Activated CD4-positive, alpha-beta memory T cell treated with anti-CD3 and anti-CD28 coated beads, Interleukin-2, amount 10 ng/mL, durations not matched to agents 7 days and 5 days (primary cell): ENCODE measurements around the gene SCD5. TPM values are rescaled to one million over a fixed set of nuclear protein-coding genes. Genes with fewer than 3 reads are reported as not detected.

ENCODE experiments used
- CTCF ChIA-PET: fragments of 350-600 bp; sonication (Branson Sonifier 250); formaldehyde crosslinking; loops from one replicate; lab custom pipeline; 2021; ENCODE audit warnings: antibody characterized with exemption, inconsistent platforms; lab: Charles Lee
- POLR2A ChIA-PET: fragments of 350-600 bp; sonication (Branson Sonifier 250); formaldehyde crosslinking; loops from one replicate; lab custom pipeline; 2021; ENCODE audit warnings: antibody characterized with exemption; lab: Charles Lee
- DNase-seq: peaks from one replicate; pipeline ENCODE4 v3.0.0-alpha.2; 2020
- H3K27ac Mint-ChIP-seq: one replicate; pipeline ENCODE4 v1.8.0; 2021; ENCODE audit warnings: mild to moderate bottlenecking, mixed read lengths
- H3K27me3 Mint-ChIP-seq: one replicate; pipeline ENCODE4 v1.8.0; 2021; ENCODE audit warnings: mixed read lengths
- H3K36me3 Mint-ChIP-seq: one replicate; pipeline ENCODE4 v1.8.0; 2021; ENCODE audit warnings: low read depth, mixed read lengths
- H3K4me1 Mint-ChIP-seq: one replicate; pipeline ENCODE4 v1.8.0; 2021; ENCODE audit warnings: mixed read lengths
- H3K4me3 Mint-ChIP-seq: one replicate; pipeline ENCODE4 v1.8.0; 2021; ENCODE audit warnings: mild to moderate bottlenecking, mixed read lengths
- H3K9me3 Mint-ChIP-seq: one replicate; pipeline ENCODE4 v1.8.0; 2021; ENCODE audit warnings: mixed read lengths
- total RNA-seq, 2 experiments: library from RNA; stranded (reverse); gene quantifications; one replicate each; pipeline ENCODE4 v1.2.3, GENCODE V29; 2021

SCD5 gene
- total RNA-seq, 2 experiments from 2014 or later = 0.20 to 0.45 TPM

DNA sequence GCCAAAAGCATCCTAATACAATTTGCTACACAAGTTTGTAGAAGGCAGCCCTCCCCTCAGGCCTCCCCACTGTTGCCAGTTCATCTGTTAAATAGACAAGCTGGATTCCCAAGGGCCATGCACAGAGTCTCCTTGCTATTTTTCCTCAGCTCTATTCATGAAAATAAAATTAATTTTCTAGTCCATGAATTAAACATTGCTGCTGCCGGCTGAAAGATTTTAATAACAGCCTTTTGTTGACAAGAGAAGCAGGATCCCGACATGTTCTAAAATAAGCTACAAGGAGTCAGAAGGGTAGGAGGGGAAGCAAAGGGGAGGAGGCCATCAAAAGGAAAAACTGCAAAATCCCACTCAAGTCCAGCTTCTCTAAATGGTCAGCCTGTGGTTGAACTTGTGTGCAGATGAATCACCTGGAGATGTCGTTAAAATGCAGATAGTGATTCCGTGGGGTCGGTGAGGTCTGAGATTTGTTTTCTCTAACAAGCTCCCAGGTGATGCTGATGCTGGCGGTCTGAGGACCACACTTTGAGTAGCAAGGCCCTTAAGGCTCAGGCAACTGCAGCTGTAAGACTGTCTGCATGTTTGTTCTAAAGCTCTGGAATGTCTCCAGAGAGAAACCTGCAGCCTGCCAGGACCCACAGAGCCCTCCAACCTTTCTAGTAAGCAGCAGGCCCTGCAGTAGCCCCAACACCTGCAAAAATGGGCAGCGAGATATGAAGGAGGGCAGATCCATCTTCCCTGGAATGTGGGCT lies 9.4 kb downstream of the SCD5 start:
- ChIA-PET POLR2A (no interaction called here), CTCF (no interaction called here)
- DNase-seq = no peak
- no peak overlapping the region for H3K27ac Mint-ChIP-seq
- no peaks in the 10 kb centered on the region for H3K4me1 Mint-ChIP-seq
- peaks cover 32% of the 10 kb centered on the region for H3K27me3 Mint-ChIP-seq
- H3K9me3 Mint-ChIP-seq = no peaks in the 10 kb centered on the region
- H3K4me3 Mint-ChIP-seq = no peak overlapping the region
- no peaks in the 10 kb centered on the region for H3K36me3 Mint-ChIP-seq

DNA sequence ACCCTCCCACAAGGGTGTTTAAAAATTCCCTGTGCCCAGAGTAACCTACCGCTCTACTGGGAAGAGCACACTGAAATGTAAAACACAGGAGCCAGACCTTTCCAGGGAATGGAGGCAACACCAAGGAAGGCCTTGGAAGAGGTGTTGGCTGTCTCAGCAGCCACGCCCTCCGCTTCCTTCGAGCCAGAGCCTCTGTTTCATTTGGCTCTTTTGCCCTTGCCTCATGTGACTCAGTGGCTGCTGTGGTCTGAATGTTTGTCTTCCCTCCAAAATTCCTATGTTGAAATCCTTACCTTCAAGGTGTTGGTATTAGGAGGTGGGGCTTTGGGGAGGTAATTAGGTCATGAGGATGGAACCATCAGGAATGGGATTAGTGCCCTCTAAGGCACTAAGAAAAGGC lies 11.3 kb downstream of the SCD5 start:
- POLR2A ChIA-PET = no interaction called here
- H3K4me1 Mint-ChIP-seq = no peaks in the 10 kb centered on the region

DNA sequence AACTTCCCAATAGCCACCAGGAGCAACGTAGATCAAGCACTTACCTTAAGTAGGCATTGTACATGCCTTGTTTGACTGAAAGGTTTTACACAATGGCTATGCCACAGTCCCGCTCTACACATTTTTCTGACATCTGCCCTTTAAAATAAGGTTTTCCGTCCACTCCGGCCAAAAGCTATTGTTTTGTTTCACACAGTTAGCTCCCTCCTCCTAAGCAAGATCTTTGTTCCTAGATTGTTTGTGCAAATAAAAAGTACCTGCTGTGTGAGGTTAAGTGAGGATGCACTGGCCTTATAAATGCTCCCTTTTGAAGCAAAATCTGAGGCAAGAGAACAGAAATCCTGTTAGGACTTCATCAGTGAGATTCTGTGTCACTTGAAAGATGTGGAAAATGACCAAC lies 11.8 kb downstream of the SCD5 start:
- no peak overlapping the region for H3K27ac Mint-ChIP-seq

More for the DNA sequence above, 11.3 kb downstream of the SCD5 start:
- Mint-ChIP-seq H3K36me3 (no peaks in the 10 kb centered on the region), H3K27me3 (peaks cover 25% of the 10 kb centered on the region), H3K27ac (no peak overlapping the region), H3K4me3 (no peak overlapping the region), H3K9me3 (no peaks in the 10 kb centered on the region)
- CTCF ChIA-PET = no interaction called here
- no peak for DNase-seq

DNA sequence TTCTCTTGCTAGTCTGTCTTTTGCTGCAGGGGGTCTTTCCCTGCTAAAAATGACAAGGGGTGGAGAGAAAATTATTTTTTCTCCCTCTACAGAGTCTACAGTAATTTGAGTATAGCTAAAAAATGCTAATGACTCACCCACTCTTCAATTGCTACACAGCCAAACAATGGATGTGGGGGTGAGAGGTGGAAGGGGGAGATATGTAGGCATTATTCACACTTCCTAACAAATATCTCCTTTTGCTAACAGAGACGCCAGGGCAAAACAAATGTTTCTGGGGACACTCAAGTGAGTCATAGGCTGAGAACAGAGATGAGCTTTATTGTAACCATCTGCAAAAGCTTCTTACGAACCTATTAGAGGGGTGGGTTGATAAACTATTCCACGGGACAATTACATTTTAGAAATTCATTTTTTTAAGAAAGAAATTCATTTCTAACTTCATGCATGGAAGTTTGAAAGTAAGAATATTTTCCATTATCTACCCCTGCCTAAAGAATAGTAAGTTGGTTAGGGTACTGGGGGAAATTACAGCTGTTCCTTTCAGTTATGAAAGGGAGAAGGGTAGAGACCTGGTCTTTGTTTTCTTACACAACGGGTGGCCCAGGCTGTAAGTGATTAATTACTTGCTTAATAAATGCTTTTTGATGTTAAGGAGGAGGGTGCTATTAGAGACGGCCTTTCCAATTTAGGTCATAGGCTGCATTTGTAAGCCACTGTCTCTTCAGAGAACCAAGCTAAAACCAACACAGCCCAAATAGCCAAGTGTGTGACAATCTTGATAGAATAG lies 12.8 kb downstream of the SCD5 start:
- H3K36me3 Mint-ChIP-seq = no peaks in the 10 kb centered on the region
- DNase-seq = no peak
- no peaks in the 10 kb centered on the region for H3K4me1 Mint-ChIP-seq
- H3K27me3 Mint-ChIP-seq = peaks cover 19% of the 10 kb centered on the region
- no peak overlapping the region for H3K27ac Mint-ChIP-seq
- CTCF ChIA-PET = interaction anchor here (0.5 to 1.7 kb wide), 2 partner anchors 64 to 286 kb away, joined by 4 read pairs; no protein-coding TSS in a partner anchor
- H3K9me3 Mint-ChIP-seq = no peaks in the 10 kb centered on the region
- POLR2A ChIA-PET = no interaction called here
- no peak overlapping the region for H3K4me3 Mint-ChIP-seq

More for the DNA sequence above, 11.8 kb downstream of the SCD5 start:
- no peaks in the 10 kb centered on the region for H3K36me3 Mint-ChIP-seq
- H3K27me3 Mint-ChIP-seq = peaks cover 25% of the 10 kb centered on the region
- no peak overlapping the region for H3K4me3 Mint-ChIP-seq
- DNase-seq = no peak
- CTCF ChIA-PET = no interaction called here
- POLR2A ChIA-PET = no interaction called here
- no peaks in the 10 kb centered on the region for H3K9me3 Mint-ChIP-seq
- H3K4me1 Mint-ChIP-seq = no peaks in the 10 kb centered on the region

DNA sequence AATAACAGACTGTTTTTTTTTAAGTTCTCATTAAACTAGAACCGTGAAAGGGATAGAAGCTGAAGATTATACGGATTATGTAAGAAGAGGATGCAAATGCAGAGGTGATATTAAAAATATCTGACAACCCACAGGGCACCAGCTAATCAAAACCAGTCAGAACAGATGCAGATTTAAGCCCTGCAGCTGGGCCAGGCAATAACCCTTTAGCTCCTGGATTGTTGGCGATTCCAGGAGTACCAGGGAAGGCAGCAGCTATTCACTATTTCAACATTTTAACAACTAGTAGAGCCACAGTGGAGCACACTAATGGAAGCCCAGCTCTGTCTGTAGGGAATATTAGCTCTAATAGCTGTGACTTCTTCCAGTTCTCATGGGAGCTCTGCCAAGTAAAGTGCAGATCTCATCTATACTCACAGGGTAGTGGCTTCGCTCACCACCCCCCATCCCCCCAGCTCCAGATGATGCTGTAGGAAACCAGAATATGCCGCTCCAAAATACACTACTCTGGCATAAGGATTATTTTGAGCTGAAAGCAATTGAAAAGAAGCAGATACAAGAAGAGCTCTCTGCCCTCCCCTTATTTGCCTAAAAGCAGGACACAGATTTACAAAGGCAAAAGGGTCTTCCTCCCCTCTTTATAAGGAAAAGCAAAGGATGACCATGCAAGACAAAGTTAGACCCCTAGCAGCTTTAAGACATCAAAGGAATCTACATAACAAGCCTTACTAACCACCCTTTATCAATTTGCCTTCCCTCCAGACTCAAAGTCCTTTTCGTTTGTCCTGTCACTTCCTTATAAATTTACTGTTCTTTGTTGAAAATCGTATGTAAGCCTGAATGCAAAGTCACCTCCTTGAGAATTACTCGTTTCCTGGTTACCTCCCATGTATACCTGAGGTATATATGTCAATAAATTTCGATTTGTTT lies 13.7 kb downstream of the SCD5 start:
- Mint-ChIP-seq H3K4me3 (no peak overlapping the region), H3K36me3 (no peaks in the 10 kb centered on the region), H3K27me3 (peaks cover 19% of the 10 kb centered on the region), H3K9me3 (no peaks in the 10 kb centered on the region), H3K27ac (no peak overlapping the region), H3K4me1 (no peaks in the 10 kb centered on the region)
- DNase-seq = no peak
- ChIA-PET POLR2A (no interaction called here), CTCF (interaction anchor here (1.7 kb wide), 1 partner anchor 63 kb away, joined by 4 read pairs; no protein-coding TSS in a partner anchor)

DNA sequence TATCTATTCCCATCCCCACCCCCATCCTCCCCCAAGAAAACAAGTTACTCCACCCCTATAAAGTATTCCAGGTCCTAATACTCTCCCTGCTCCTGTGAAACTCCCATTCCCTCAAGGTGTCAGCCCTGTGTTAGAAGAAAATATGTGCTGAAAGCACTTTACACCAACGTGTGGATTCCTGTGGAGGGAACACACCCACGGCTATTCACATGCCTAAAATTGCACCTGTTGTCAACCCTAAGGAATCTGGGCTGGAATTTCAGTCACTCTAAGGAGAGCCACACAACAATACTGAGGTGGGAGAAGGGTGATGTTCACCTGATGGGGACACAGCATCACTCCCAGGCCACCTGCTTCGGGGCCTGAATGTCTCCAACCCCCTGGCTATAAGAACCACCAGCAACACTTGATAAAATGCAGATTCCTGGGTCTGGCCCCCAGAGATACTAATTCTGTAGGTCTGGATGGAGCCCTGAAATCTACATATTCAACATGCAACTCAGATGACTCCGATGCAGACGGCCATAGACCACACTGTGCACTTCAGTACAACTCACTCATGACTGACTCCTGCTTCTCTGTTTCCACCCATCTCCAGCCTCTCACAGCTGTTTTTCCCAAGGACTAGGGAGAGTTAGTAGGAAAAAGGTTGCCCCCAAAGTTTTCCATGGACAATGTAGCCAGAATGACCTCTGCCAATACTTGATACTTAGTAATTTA lies 15.8 kb downstream of the SCD5 start:
- ChIA-PET CTCF (no interaction called here), POLR2A (no interaction called here)
- Mint-ChIP-seq H3K4me3 (no peak overlapping the region), H3K4me1 (no peaks in the 10 kb centered on the region), H3K36me3 (no peaks in the 10 kb centered on the region), H3K27ac (no peak overlapping the region), H3K9me3 (no peaks in the 10 kb centered on the region), H3K27me3 (peaks cover 19% of the 10 kb centered on the region)
- DNase-seq = no peak

DNA sequence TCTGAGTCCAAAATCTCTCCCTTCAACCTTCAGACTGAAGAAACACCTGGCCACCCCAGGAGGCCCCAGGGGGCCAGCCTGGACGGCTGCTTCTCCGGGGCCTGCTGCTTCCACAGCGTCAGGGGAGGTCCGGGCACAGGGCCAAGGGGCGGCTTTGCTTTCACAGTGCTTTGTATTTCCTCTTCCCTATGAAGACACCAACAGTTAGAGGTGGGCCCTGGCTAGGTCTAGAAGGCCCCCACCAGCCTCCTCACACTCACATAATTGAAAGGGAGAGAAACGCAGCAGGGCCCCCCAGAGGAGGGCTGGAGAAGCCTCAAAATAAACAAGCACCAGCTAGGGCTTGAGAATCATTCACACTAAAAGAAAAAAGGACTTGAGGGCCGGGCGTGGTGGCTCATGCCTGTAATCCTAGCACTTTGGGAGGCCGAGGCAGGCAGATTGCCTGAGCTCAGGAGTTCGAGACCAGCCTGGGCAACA lies 17.8 kb downstream of the SCD5 start:
- H3K27ac Mint-ChIP-seq = no peak overlapping the region
- no peaks in the 10 kb centered on the region for H3K4me1 Mint-ChIP-seq
- H3K36me3 Mint-ChIP-seq = no peaks in the 10 kb centered on the region
- H3K4me3 Mint-ChIP-seq = no peak overlapping the region
- peaks cover 18% of the 10 kb centered on the region for H3K27me3 Mint-ChIP-seq
- POLR2A ChIA-PET = no interaction called here
- H3K9me3 Mint-ChIP-seq = no peaks in the 10 kb centered on the region
- CTCF ChIA-PET = no interaction called here
- DNase-seq = no peak

DNA sequence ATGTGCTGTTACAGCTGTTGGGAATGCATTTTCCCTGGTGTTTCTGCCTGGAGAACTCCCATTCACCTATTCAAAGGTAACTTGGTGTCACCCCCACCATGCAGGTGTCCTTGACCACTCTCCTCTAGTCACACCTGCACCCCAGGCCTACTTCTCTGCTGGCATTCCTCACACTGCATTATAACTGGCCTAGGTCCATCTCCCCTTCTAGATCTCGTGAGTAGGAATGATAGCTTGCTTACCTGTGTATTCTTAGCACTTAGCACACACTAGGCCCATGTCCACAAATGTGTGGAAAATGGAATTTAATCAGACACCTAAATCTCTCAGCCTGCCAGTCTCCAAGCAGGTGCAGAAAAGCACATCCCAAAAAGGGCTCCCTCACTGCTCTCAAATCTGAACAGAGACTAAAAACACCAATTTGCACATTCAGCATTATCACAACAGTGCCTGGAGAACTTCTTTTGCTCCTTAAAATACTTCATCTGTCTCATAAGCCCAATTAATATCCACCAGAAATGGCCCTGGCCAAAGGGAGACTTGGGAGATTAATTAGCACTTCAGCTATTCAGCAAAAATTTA lies 18.3 kb downstream of the SCD5 start:
- H3K9me3 Mint-ChIP-seq = no peaks in the 10 kb centered on the region
- H3K36me3 Mint-ChIP-seq = no peaks in the 10 kb centered on the region
- POLR2A ChIA-PET = no interaction called here
- no peak for DNase-seq
- no peak overlapping the region for H3K4me3 Mint-ChIP-seq
- no peaks in the 10 kb centered on the region for H3K4me1 Mint-ChIP-seq
- CTCF ChIA-PET = no interaction called here
- peaks cover 14% of the 10 kb centered on the region for H3K27me3 Mint-ChIP-seq
- H3K27ac Mint-ChIP-seq = no peak overlapping the region

DNA sequence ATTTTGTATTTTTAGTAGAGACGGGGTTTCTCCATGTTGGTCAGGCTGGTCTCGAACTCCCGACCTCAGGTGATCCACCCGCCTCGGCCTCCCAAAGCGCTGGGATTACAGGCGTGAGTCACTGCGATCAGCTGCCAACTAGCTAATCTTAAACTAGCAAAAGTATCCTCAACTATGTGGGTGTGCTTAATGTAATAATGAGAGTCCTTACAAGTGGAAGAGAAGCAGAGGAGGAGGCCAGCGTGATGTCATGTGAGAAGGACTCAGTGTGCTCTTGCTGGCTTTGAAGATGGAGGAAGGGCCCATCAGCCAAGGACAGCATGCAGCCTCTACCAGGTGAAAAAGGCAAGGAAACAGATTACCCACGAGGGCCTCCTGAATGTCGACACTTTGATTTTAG lies 19.6 kb downstream of the SCD5 start:
- Mint-ChIP-seq H3K27me3 (peaks cover 9% of the 10 kb centered on the region), H3K4me3 (no peak overlapping the region), H3K9me3 (no peaks in the 10 kb centered on the region), H3K4me1 (no peaks in the 10 kb centered on the region), H3K27ac (no peak overlapping the region), H3K36me3 (no peaks in the 10 kb centered on the region)
- ChIA-PET POLR2A (no interaction called here), CTCF (interaction anchor here (1.1 kb wide), 1 partner anchor 40 kb away, joined by 3 read pairs; no protein-coding TSS in a partner anchor)
- DNase-seq = no peak

DNA sequence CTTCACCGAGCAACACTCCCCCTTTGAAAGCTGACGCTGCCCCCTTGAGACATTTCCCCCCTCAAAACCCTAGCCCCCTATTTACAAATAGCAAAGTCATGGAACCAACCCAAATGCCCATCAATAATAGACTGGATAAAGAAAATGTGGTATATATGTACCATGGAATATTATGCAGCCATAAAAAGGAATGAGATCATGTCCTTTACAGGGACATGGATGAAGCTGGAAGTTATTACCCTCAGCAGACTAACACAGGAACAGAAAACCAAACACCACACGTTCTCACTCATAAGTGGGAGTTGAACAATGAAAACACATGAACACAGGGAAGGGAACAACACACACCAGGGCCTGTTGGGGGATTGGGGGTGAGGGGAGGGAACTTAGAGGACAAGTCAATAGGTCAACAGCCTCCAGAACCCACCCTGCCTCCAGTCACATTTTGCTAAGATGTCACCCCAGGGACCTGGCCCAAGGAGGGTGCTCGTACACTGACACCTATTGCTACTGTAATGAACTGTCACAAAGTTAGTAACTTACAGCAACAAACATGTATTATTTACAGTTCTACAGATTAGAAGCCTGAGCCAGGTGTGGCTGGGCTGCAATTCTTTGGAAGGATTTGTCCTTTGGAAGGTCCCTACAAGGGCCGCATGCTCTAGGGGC lies 20.6 kb downstream of the SCD5 start:
- Mint-ChIP-seq H3K27ac (no peak overlapping the region), H3K27me3 (peaks cover 9% of the 10 kb centered on the region), H3K4me1 (no peaks in the 10 kb centered on the region), H3K36me3 (no peaks in the 10 kb centered on the region), H3K9me3 (no peaks in the 10 kb centered on the region), H3K4me3 (no peak overlapping the region)
- CTCF ChIA-PET = interaction anchor here (1.1 kb wide), 1 partner anchor 39 kb away, joined by 3 read pairs; no protein-coding TSS in a partner anchor
- no peak for DNase-seq
- POLR2A ChIA-PET = no interaction called here

DNA sequence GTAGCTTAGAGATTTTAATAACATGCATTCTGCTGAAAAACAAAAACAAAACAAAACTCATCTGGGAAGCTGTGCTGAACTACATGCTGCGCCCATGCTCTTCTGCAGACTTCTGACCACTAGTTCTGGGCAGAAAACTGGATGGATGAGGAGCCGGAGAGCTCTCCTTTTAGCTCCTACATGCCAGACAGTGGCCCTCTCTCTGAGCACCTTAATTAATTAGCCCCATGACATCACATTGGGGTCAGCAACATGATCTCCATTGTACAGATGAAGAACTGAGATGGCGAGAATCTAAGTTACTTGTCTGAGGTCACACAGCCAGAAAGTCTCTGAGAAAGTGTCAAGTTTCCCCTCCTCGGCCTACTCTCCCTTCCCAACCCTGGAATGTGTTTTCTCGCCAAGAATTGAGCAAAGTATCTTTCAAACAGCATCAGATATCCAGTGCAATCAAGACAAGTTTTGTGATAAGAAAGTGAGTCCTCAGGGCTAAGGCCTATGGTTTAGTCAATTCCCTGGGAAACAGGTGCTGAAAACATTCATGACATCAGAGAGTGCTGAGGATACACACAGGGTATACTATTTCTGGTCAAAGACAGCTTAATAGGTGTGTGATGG lies 21.6 kb downstream of the SCD5 start:
- Mint-ChIP-seq H3K4me3 (no peak overlapping the region), H3K4me1 (no peaks in the 10 kb centered on the region), H3K27ac (no peak overlapping the region), H3K36me3 (no peaks in the 10 kb centered on the region), H3K9me3 (no peaks in the 10 kb centered on the region), H3K27me3 (peaks cover 15% of the 10 kb centered on the region)
- ChIA-PET CTCF (no interaction called here), POLR2A (no interaction called here)
- DNase-seq = no peak
